GM13976 (cell line): ENCODE data around the gene SLIT1.

Source experiments
- DNase-seq: peaks from one replicate; pipeline ENCODE4 v3.0.0; 2012; ENCODE audit warnings: low spot score
- in situ Hi-C: fragments of 300-500 bp; cut with MboI; formaldehyde crosslinking; loops from one replicate; pipeline ENCODE4 v1.12.0; 2022; ENCODE audit warnings: low sequenced_read_pairs, mixed read lengths, inconsistent platforms; ENCODE audit not compliant: unreplicated experiment
- TF ChIP-seq, protein P1 (sequence below): IDR thresholded peaks from 2 replicates; pipeline ENCODE4 v1.5.1; 2012; ENCODE audit warnings: borderline replicate concordance, mild to moderate bottlenecking; ENCODE audit not compliant: insufficient read depth; ENCODE audit errors: extremely low read depth, missing control alignments, control extremely low read depth

The SLIT1 gene

GRCh38 chr10:97176226-97176625, 9.5 kb downstream of the SLIT1 start:
- TF ChIP-seq, protein P1, sequence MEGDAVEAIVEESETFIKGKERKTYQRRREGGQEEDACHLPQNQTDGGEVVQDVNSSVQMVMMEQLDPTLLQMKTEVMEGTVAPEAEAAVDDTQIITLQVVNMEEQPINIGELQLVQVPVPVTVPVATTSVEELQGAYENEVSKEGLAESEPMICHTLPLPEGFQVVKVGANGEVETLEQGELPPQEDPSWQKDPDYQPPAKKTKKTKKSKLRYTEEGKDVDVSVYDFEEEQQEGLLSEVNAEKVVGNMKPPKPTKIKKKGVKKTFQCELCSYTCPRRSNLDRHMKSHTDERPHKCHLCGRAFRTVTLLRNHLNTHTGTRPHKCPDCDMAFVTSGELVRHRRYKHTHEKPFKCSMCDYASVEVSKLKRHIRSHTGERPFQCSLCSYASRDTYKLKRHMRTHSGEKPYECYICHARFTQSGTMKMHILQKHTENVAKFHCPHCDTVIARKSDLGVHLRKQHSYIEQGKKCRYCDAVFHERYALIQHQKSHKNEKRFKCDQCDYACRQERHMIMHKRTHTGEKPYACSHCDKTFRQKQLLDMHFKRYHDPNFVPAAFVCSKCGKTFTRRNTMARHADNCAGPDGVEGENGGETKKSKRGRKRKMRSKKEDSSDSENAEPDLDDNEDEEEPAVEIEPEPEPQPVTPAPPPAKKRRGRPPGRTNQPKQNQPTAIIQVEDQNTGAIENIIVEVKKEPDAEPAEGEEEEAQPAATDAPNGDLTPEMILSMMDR, result no peak
- DNase-seq, result no peak
- in situ Hi-C loops, result no loop called here

DNA sequence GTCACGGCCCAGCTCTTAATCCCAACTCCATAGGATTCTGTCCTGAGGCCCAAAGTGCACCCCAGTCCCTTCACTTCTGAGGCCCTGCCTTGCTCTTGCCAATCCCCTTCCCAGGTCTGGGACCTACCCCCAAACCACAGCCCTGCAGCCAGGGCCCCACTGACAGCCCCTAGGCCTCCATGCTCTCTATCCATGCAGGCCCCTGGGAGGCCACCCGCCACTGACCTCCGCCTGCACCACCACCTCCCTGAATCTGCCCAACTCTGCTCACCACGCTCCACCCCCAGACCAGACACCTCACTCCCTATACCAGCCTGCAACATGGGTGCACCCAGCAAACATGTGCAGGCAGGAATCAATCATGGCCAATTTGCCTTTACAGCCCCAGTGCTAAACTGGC, 10.2 kb downstream of the SLIT1 start:
- in situ Hi-C loops, result no loop called here
- no peak for DNase-seq
- TF ChIP-seq, protein P1, result no peak

DNA sequence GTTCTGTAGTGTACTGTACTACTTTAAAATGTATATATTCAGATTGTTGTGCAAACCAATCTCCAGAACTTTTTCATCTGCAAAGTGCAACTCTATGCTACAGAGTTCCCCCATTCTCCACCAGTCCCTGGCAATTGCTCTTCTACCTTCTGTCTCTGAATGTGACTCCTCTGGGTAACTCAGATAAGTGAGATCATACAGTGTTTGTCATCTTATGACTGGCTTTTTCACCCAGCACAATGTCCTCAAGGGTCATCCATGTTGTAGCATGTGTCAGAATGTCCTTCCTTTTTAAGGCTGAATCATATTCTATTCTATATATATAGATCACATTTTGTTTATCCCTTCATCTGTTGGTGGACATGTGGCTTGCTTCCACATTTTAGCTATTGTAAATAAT, 10.8 kb downstream of the SLIT1 start:
- in situ Hi-C loops, result no loop called here
- no peak for DNase-seq
- TF ChIP-seq, protein P1, result no peak

DNA sequence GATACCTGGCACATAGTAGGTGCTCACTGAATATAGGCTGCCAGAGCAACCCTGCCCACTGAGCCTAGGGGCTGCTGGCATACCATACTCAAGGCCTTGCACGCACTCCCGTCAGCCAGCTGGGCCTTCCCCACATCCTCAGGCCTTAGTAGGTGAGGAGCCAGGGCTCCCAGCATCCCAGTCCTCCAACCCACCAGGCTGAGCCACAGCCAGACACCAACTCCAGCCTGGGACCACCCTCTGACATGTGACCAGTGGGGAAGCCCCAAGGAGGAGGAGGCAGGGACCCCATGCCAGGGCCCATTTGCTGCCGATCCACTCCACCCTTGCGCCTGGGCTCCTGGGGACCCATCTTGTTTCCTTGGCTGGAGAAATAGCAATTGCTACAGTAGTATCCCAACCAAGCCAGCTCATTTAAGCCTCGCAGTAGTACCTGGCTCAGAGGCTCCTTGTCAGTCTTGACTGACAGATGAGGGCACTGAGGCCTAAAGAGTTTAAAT, 11.4 kb downstream of the SLIT1 start:
- in situ Hi-C loops, result no loop called here

GRCh38 chr10:97173036-97173435, 12.7 kb downstream of the SLIT1 start:
- no peak for DNase-seq
- TF ChIP-seq, protein P1, result no peak
- in situ Hi-C loops, result no loop called here

More for the DNA sequence above, 11.4 kb downstream of the SLIT1 start:
- TF ChIP-seq, protein P1, result no peak
- no peak for DNase-seq

DNA sequence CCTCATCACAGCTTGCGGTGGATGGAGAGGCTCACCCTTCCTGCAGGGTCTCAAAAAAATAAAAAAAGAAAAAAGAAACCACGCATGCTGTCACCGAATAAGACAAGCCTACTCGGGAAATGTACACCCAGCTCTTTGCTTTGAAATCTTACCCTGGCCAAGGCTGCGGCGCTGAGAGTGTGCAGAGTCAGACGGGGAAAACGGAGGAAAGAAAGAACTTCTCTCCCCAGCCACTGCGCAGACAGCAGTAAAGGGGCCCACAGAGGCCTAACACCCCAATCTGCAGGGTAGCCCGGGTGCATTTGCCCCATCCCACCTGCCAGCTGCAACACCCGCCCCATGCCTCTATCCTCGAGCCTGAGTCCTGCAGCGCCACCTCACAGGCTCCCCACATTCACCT, 14.8 kb downstream of the SLIT1 start:
- no peak for DNase-seq
- in situ Hi-C loops, result no loop called here
- TF ChIP-seq, protein P1, result no peak
